CD4-positive, alpha-beta T cell (primary cell): ENCODE data around the gene NR0B2. TPM values are rescaled to one million over a fixed set of nuclear protein-coding genes. Genes with fewer than 3 reads are reported as not detected.

Source experiments
- ATAC-seq: fragments of 200-7000 bp; cut with Tn5 transposase; one replicate; pipeline ENCODE4 v1.10.0; 2022; ENCODE audit warnings: mild to moderate bottlenecking; ENCODE audit not compliant: poor library complexity
- CTCF ChIA-PET: fragments of 350-600 bp; sonication (Branson Sonifier 250); formaldehyde crosslinking; loops from one replicate; lab custom pipeline; 2021; ENCODE audit warnings: antibody characterized with exemption, inconsistent platforms; lab: Charles Lee
- POLR2A ChIA-PET: fragments of 350-600 bp; sonication (Branson Sonifier 250); formaldehyde crosslinking; loops from one replicate; lab custom pipeline; 2021; ENCODE audit warnings: antibody characterized with exemption, inconsistent platforms; lab: Charles Lee
- DNase-seq, 14 experiments: peaks; one replicate each; pipeline ENCODE4 v3.0.0-alpha.2; 2013 to 2020; ENCODE audit warnings: mixed read lengths in 2 of 14
- H3K27ac ChIP-seq, 2 donors: one replicate each; pipeline versions ENCODE4 v1.5.1 to v1.7.0; 2013; ENCODE audit warnings: low read length in 2 of 2, low read depth in 1 of 2, mild to moderate bottlenecking in 1 of 2
- H3K27me3 ChIP-seq, 2 experiments: 1 replicate in 1 of 2; 2 replicates in 1 of 2; pipeline versions ENCODE4 v1.6.1 to v1.7.0; 2013; ENCODE audit warnings: low read length in 2 of 2, control low read depth in 1 of 2, mild to moderate bottlenecking in 1 of 2, moderate library complexity in 1 of 2; ENCODE audit not compliant: insufficient read depth in 2 of 2, control insufficient read depth in 1 of 2
- H3K36me3 ChIP-seq: one replicate; pipeline ENCODE4 v1.6.1; 2013; ENCODE audit warnings: low read length, control low read depth; ENCODE audit not compliant: insufficient read depth
- H3K4me1 ChIP-seq: one replicate; pipeline ENCODE4 v1.6.1; 2013; ENCODE audit warnings: low read length, control low read depth; ENCODE audit not compliant: insufficient read depth
- H3K4me3 ChIP-seq: one replicate; pipeline ENCODE4 v1.5.1; 2013; ENCODE audit warnings: mild to moderate bottlenecking, low read length, moderate library complexity
- H3K9me3 ChIP-seq, 2 experiments: 1 replicate in 1 of 2; 2 replicates in 1 of 2; pipeline versions ENCODE4 v1.6.1 to v1.7.0; 2013; ENCODE audit warnings: low read length in 2 of 2, mild to moderate bottlenecking in 2 of 2, control low read depth in 1 of 2, moderate library complexity in 1 of 2; ENCODE audit not compliant: control insufficient read depth in 1 of 2, insufficient read depth in 1 of 2
- H3K27ac Mint-ChIP-seq: one replicate; pipeline ENCODE4 v1.8.0; 2020; ENCODE audit warnings: mixed read lengths
- H3K27me3 Mint-ChIP-seq: one replicate; pipeline ENCODE4 v1.8.0; 2021; ENCODE audit warnings: mixed read lengths
- H3K36me3 Mint-ChIP-seq: one replicate; pipeline ENCODE4 v1.8.0; 2021; ENCODE audit warnings: low read depth, mixed read lengths
- H3K4me1 Mint-ChIP-seq: one replicate; pipeline ENCODE4 v1.8.0; 2021; ENCODE audit warnings: low read depth, mixed read lengths
- H3K4me3 Mint-ChIP-seq: one replicate; pipeline ENCODE4 v1.8.0; 2020; ENCODE audit warnings: mild to moderate bottlenecking, mixed read lengths
- H3K9me3 Mint-ChIP-seq: one replicate; pipeline ENCODE4 v1.8.0; 2020; ENCODE audit warnings: mixed read lengths
- CTCF ChIP-seq: fragments of 200-600 bp; IDR thresholded peaks from one replicate; pipeline ENCODE4 v1.8.0; 2022; ENCODE audit warnings: antibody characterized with exemption, mild to moderate bottlenecking
- intact Hi-C, 2 experiments: fragments of 100-400 bp; cut with DNase I in 1 of 2; cut with micrococcal nuclease in 1 of 2; formaldehyde crosslinking; loops; one replicate each; pipeline versions ENCODE4 v1.15.1 to v1.9.0; 2023 to 2025; cut with DNase I, micrococcal nuclease
- total RNA-seq, 174 experiments: library from RNA in 2 of 174; stranded (reverse) in 2 of 174; gene quantifications; one replicate each; pipeline ENCODE4 v1.2.3 and lab custom pipeline; 2021 to 2026

Gene NR0B2
- total RNA-seq, 2 experiments from 2014 or later = not detected

- H3K27ac ChIP-seq = no peak overlapping the region
- no peak overlapping the region for H3K4me3 Mint-ChIP-seq
- no peak for TF ChIP-seq CTCF
- no peaks in the 10 kb centered on the region for H3K4me1 ChIP-seq
- H3K36me3 Mint-ChIP-seq = no peaks in the 10 kb centered on the region
- CTCF ChIA-PET = no interaction called here
- no peak overlapping the region for H3K4me3 ChIP-seq
- H3K27me3 ChIP-seq = no peaks in the 10 kb centered on the region
- H3K27ac Mint-ChIP-seq = no peak overlapping the region
- DNase-seq (no peak), ATAC-seq (no peak)
- no peaks in the 10 kb centered on the region for H3K9me3 Mint-ChIP-seq
- H3K27me3 Mint-ChIP-seq = no peaks in the 10 kb centered on the region
- no peaks in the 10 kb centered on the region for H3K9me3 ChIP-seq
- H3K4me1 Mint-ChIP-seq = peaks cover 4% of the 10 kb centered on the region
- intact Hi-C loops = no loop called here
- POLR2A ChIA-PET = no interaction called here
- H3K36me3 ChIP-seq = no peaks in the 10 kb centered on the region
These were observed 1.5 kb upstream of the NR0B2 start for GRCh38 chr1:26915204-26915842.

- ChIA-PET POLR2A (no interaction called here), CTCF (no interaction called here)
- Histone ChIP-seq H3K27me3 (no peaks in the 10 kb centered on the region), H3K4me1 (no peaks in the 10 kb centered on the region), H3K4me3 (no peak overlapping the region), H3K36me3 (no peaks in the 10 kb centered on the region), H3K9me3 (no peaks in the 10 kb centered on the region), H3K27ac (no peak overlapping the region)
- H3K27ac Mint-ChIP-seq = no peak overlapping the region
- H3K36me3 Mint-ChIP-seq = no peaks in the 10 kb centered on the region
- ATAC-seq (no peak), DNase-seq (no peak)
- H3K27me3 Mint-ChIP-seq = peaks cover 4% of the 10 kb centered on the region
- intact Hi-C loops = no loop called here
- no peaks in the 10 kb centered on the region for H3K9me3 Mint-ChIP-seq
- no peak overlapping the region for H3K4me3 Mint-ChIP-seq
- TF ChIP-seq CTCF = no peak
- H3K4me1 Mint-ChIP-seq = no peaks in the 10 kb centered on the region
These were observed 404 bp downstream of the NR0B2 start for GRCh38 chr1:26913389-26913753.

GRCh38 chr1:26912147-26912490 is 1.7 kb downstream of the NR0B2 start:
- Mint-ChIP-seq H3K9me3 (no peaks in the 10 kb centered on the region), H3K4me3 (no peak overlapping the region), H3K27me3 (peaks cover 4% of the 10 kb centered on the region), H3K27ac (no peak overlapping the region), H3K4me1 (no peaks in the 10 kb centered on the region), H3K36me3 (no peaks in the 10 kb centered on the region)
- no peaks in the 10 kb centered on the region for H3K27me3 ChIP-seq
- TF ChIP-seq CTCF = no peak
- no peak overlapping the region for H3K27ac ChIP-seq
- H3K36me3 ChIP-seq = no peaks in the 10 kb centered on the region
- DNase-seq = no peak
- ATAC-seq = no peak
- no peak overlapping the region for H3K4me3 ChIP-seq
- POLR2A ChIA-PET = no interaction called here
- no peaks in the 10 kb centered on the region for H3K4me1 ChIP-seq
- no peaks in the 10 kb centered on the region for H3K9me3 ChIP-seq
- CTCF ChIA-PET = no interaction called here
- intact Hi-C loops = no loop called here
